H1 (cell line): ENCODE measurements around the gene PNRC2. TPM values are rescaled to one million over a fixed set of nuclear protein-coding genes. Genes with fewer than 3 reads are reported as not detected.

Experiments
- CTCF ChIA-PET: fragments of 300-600 bp; sonication (Branson Sonifier 250); formaldehyde crosslinking; loops from one replicate; lab custom pipeline; 2021; ENCODE audit not compliant: partially characterized antibody; lab: Charles Lee
- POLR2A ChIA-PET: fragments of 300-600 bp; sonication (Branson Sonifier 250); formaldehyde crosslinking; loops from one replicate; lab custom pipeline; 2021; ENCODE audit warnings: inconsistent platforms; ENCODE audit not compliant: partially characterized antibody; lab: Charles Lee
- DNase-seq, 2 experiments: peaks; one replicate each; pipeline versions ENCODE4 v3.0.0 to v3.0.0-alpha.2; 2010 to 2022; ENCODE audit warnings: low spot score in 2 of 2, low read depth in 1 of 2, mixed read lengths in 1 of 2
- FAIRE-seq: peaks from 2 replicates; lab custom pipeline; 2011; peaks lifted over from hg19 to GRCh38; lab: Jason Lieb, UNC
- H2AFZ ChIP-seq: 2 replicates; pipeline ENCODE4 v1.8.1; 2012; ENCODE audit warnings: low read length, inconsistent platforms
- H2AK5ac ChIP-seq: 2 replicates; pipeline ENCODE4 v1.6.1; 2013; ENCODE audit warnings: low read depth, low read length
- H2BK120ac ChIP-seq: replicated peaks from 2 replicates; pipeline ENCODE3; 2013; ENCODE audit warnings: low read depth, low read length, inconsistent platforms
- H2BK12ac ChIP-seq: 2 replicates; pipeline ENCODE4 v1.6.1; 2013; ENCODE audit warnings: low read depth, low read length
- H2BK15ac ChIP-seq: 2 replicates; pipeline ENCODE4 v1.6.1; 2013; ENCODE audit warnings: low read length
- H2BK20ac ChIP-seq: 2 replicates; pipeline ENCODE4 v1.6.1; 2013; ENCODE audit warnings: low read length
- H2BK5ac ChIP-seq: 2 replicates; pipeline ENCODE4 v1.6.1; 2013; ENCODE audit warnings: low read depth, low read length
- H3K14ac ChIP-seq: 2 replicates; pipeline ENCODE4 v1.6.1; 2013; ENCODE audit warnings: inconsistent platforms; ENCODE audit not compliant: insufficient read length
- H3K18ac ChIP-seq: 2 replicates; pipeline ENCODE4 v1.6.1; 2013; ENCODE audit warnings: low read length; ENCODE audit errors: extremely low read depth
- H3K23ac ChIP-seq: 2 replicates; pipeline ENCODE4 v1.6.1; 2013; ENCODE audit warnings: inconsistent platforms; ENCODE audit not compliant: insufficient read length
- H3K23me2 ChIP-seq: 2 replicates; pipeline ENCODE4 v1.6.1; 2013; ENCODE audit warnings: low read depth, low read length
- H3K27ac ChIP-seq: 2 replicates; pipeline ENCODE4 v1.6.1; 2011; ENCODE audit warnings: low read depth, low read length, inconsistent platforms
- H3K27me3 ChIP-seq, 4 experiments: replicated peaks in 1 of 4; 1 replicate in 1 of 4; 2 replicates in 3 of 4; pipeline versions ENCODE4 v1.6.1 to v1.8.1; 2011 to 2013; ENCODE audit warnings: low read length in 3 of 4, mild to moderate bottlenecking in 3 of 4, inconsistent platforms in 2 of 4, mixed read lengths in 2 of 4, moderate library complexity in 1 of 4; ENCODE audit not compliant: control insufficient read depth in 3 of 4, insufficient read depth in 3 of 4; ENCODE audit errors: extremely low read depth in 1 of 4
- H3K36me3 ChIP-seq, 4 experiments: 2 replicates each; pipeline versions ENCODE4 v1.6.1 to v1.8.1; 2011 to 2013; ENCODE audit warnings: mild to moderate bottlenecking in 4 of 4, low read length in 3 of 4, moderate library complexity in 2 of 4, control low read depth in 1 of 4, inconsistent platforms in 1 of 4; ENCODE audit not compliant: insufficient read depth in 4 of 4, control insufficient read depth in 2 of 4
- H3K4ac ChIP-seq: replicated peaks from 2 replicates; pipeline ENCODE3; 2013; ENCODE audit warnings: low read length, low read depth, mixed read lengths, inconsistent platforms; ENCODE audit not compliant: insufficient read length
- H3K4me1 ChIP-seq, 4 experiments: replicated peaks in 1 of 4; 1 replicate in 1 of 4; 2 replicates in 3 of 4; pipeline versions ENCODE4 v1.6.1 to v1.8.1; 2011 to 2013; ENCODE audit warnings: low read length in 3 of 4, inconsistent platforms in 2 of 4, mixed read lengths in 1 of 4; ENCODE audit not compliant: insufficient read depth in 4 of 4, control insufficient read depth in 3 of 4
- H3K4me2 ChIP-seq, 2 experiments: 2 replicates each; pipeline versions ENCODE4 v1.6.1 to v1.8.1; 2011 to 2013; ENCODE audit warnings: low read depth in 2 of 2, low read length in 2 of 2, control low read depth in 1 of 2, inconsistent platforms in 1 of 2, mild to moderate bottlenecking in 1 of 2; ENCODE audit not compliant: insufficient read depth in 1 of 2
- H3K4me3 ChIP-seq, 4 experiments: fragments of 200-600, 300-600 bp in 1 of 4; sonication (generic), shearing (Covaris generic), sonication (Bioruptor Twin) in 1 of 4; 2 replicates each; pipeline versions ENCODE4 v1.5.1 to v1.8.1; 2011 to 2016; ENCODE audit warnings: low read length in 4 of 4, low read depth in 3 of 4, control low read depth in 2 of 4, inconsistent platforms in 2 of 4, mild to moderate bottlenecking in 2 of 4, mixed read lengths in 1 of 4, moderate library complexity in 1 of 4; ENCODE audit not compliant: insufficient read depth in 2 of 4; ENCODE audit errors: extremely low read depth in 1 of 4
- H3K56ac ChIP-seq: replicated peaks from 2 replicates; pipeline ENCODE3; 2013; ENCODE audit warnings: low read depth, mild to moderate bottlenecking, mixed read lengths, low read length, inconsistent platforms; ENCODE audit not compliant: insufficient read length
- H3K79me1 ChIP-seq: 2 replicates; pipeline ENCODE4 v1.6.1; 2013; ENCODE audit warnings: low read depth, low read length, control low read depth
- H3K79me2 ChIP-seq, 2 experiments: 2 replicates each; pipeline versions ENCODE4 v1.6.1 to v1.8.1; 2012 to 2013; ENCODE audit warnings: low read length in 2 of 2, mild to moderate bottlenecking in 2 of 2, inconsistent platforms in 1 of 2; ENCODE audit not compliant: insufficient read depth in 2 of 2, control insufficient read depth in 1 of 2
- H3K9ac ChIP-seq, 4 experiments: replicated peaks in 1 of 4; 1 replicate in 1 of 4; 2 replicates in 3 of 4; pipeline versions ENCODE4 v1.6.1 to v1.8.1; 2011 to 2013; ENCODE audit warnings: low read depth in 3 of 4, low read length in 3 of 4, control low read depth in 2 of 4, mild to moderate bottlenecking in 2 of 4, moderate library complexity in 2 of 4, inconsistent platforms in 1 of 4; ENCODE audit errors: extremely low read depth in 1 of 4
- H3K9me3 ChIP-seq, 2 experiments: 2 replicates each; pipeline versions ENCODE4 v1.6.1 to v1.8.1; 2012 to 2013; ENCODE audit warnings: mild to moderate bottlenecking in 2 of 2, moderate library complexity in 2 of 2, control low read depth in 1 of 2, inconsistent platforms in 1 of 2, low read depth in 1 of 2, low read length in 1 of 2, mixed read lengths in 1 of 2; ENCODE audit not compliant: insufficient read depth in 2 of 2
- H4K20me1 ChIP-seq, 2 experiments: replicated peaks in 1 of 2; 2 replicates each; pipeline versions ENCODE3 to v1.8.1; 2011 to 2013; ENCODE audit warnings: inconsistent platforms in 2 of 2, low read length in 2 of 2, mild to moderate bottlenecking in 1 of 2; ENCODE audit not compliant: insufficient read depth in 2 of 2, control insufficient read depth in 1 of 2
- H4K5ac ChIP-seq: 2 replicates; pipeline ENCODE4 v1.6.1; 2013; ENCODE audit warnings: low read length, low read depth, mixed read lengths, inconsistent platforms; ENCODE audit not compliant: insufficient read length
- H4K8ac ChIP-seq: 2 replicates; pipeline ENCODE4 v1.8.0; 2013; ENCODE audit warnings: mild to moderate bottlenecking, moderate library complexity, low read length, inconsistent platforms; ENCODE audit not compliant: insufficient read depth; ENCODE audit errors: extremely low read depth
- H4K91ac ChIP-seq: replicated peaks from 2 replicates; pipeline ENCODE3; 2013; ENCODE audit warnings: low read length, mixed read lengths, inconsistent platforms; ENCODE audit not compliant: insufficient read length
- ASH2L ChIP-seq: fragments of 200-600, 300-600 bp; sonication (generic); IDR thresholded peaks from one replicate; pipeline ENCODE4 v1.7.1; 2017; ENCODE audit warnings: low read length
- EZH2 ChIP-seq: fragments of 200-600 bp; sonication (generic); IDR thresholded peaks from 2 replicates; pipeline ENCODE4 v1.7.1; 2012; ENCODE audit warnings: low read depth, mild to moderate bottlenecking, moderate library complexity, low read length, inconsistent platforms; ENCODE audit not compliant: severe bottlenecking
- GABPA ChIP-seq: IDR thresholded peaks from 2 replicates; pipeline ENCODE4 v1.6.1; 2011; ENCODE audit warnings: mild to moderate bottlenecking, low read length, moderate library complexity, borderline replicate concordance; ENCODE audit not compliant: insufficient read depth
- GTF2F1 ChIP-seq: IDR thresholded peaks from 2 replicates; pipeline ENCODE4 v1.6.1; 2012; ENCODE audit warnings: low read depth, low read length, improper control_type of control experiment, borderline replicate concordance
- MAFK ChIP-seq: IDR thresholded peaks from 2 replicates; pipeline ENCODE4 v1.6.1; 2012; ENCODE audit warnings: low read depth, mild to moderate bottlenecking, improper control_type of control experiment, low read length
- POLR2A ChIP-seq, 2 experiments: IDR thresholded peaks; 1 replicate in 1 of 2; 2 replicates in 1 of 2; pipeline ENCODE4 v1.6.1; 2011; ENCODE audit warnings: low read depth in 2 of 2, low read length in 2 of 2, mild to moderate bottlenecking in 2 of 2; ENCODE audit errors: control extremely low read depth in 1 of 2
- RNF2 ChIP-seq: fragments of 200-900, 300-1000 bp; sonication (generic); IDR thresholded peaks from 2 replicates; pipeline ENCODE4 v1.7.1; 2016; ENCODE audit warnings: borderline replicate concordance, low read depth, mild to moderate bottlenecking, antibody characterized with exemption, low read length; ENCODE audit not compliant: poor library complexity, severe bottlenecking; ENCODE audit errors: missing control alignments
- RXRA ChIP-seq: IDR thresholded peaks from 2 replicates; pipeline ENCODE4 v1.6.1; 2011; ENCODE audit warnings: low read depth, mild to moderate bottlenecking, low read length, moderate library complexity; ENCODE audit not compliant: insufficient read depth
- SAP30 ChIP-seq: fragments of 300-600 bp; sonication (generic); IDR thresholded peaks from 2 replicates; pipeline ENCODE4 v1.7.1; 2012; ENCODE audit warnings: low read length, moderate library complexity, mild to moderate bottlenecking, inconsistent platforms; ENCODE audit not compliant: insufficient read depth, insufficient replicate concordance
- SIX5 ChIP-seq: IDR thresholded peaks from 2 replicates; pipeline ENCODE4 v1.6.1; 2011; ENCODE audit warnings: mild to moderate bottlenecking, low read depth, low read length
- SP4 ChIP-seq: IDR thresholded peaks from 2 replicates; pipeline ENCODE4 v1.6.1; 2012; ENCODE audit warnings: low read length, inconsistent platforms
- TEAD4 ChIP-seq: IDR thresholded peaks from 2 replicates; pipeline ENCODE4 v1.6.1; 2012; ENCODE audit warnings: low read depth, low read length, inconsistent platforms, mixed read lengths
- WGBS, 2 experiments: shearing (Covaris generic) in 1 of 2; methylation state at CpG; one replicate each; pipeline versions ENCODE4 v1.1.6 to v1.1.7; 2013 to 2015; ENCODE audit warnings: low lambda C conversion rate in 2 of 2, mixed read lengths in 2 of 2, inconsistent platforms in 1 of 2, low coverage in 1 of 2, missing lambda C conversion rate in 1 of 2; ENCODE audit not compliant: insufficient replicate concordance in 2 of 2, insufficient coverage in 1 of 2, insufficient read length in 1 of 2; ENCODE audit errors: extremely low coverage in 1 of 2, missing lambda C conversion rate in 1 of 2; 5-methylcytosine and 5-hydroxymethylcytosine counted together
- polyA plus RNA-seq, 7 experiments: library from polyadenylated mRNA; depleted of rRNA in 3 of 7; stranded (reverse) in 5 of 7; unstranded in 2 of 7; fragments of >200 nt in 5 of 7; fragments of 200-250 nt in 2 of 7; gene quantifications; 1 replicate in 5 of 7; 2 replicates in 1 of 7; 4 replicates in 1 of 7; pipeline versions ENCODE4 v1.2.1 to v1.2.3, GENCODE V29; 2011 to 2013; ENCODE audit warnings: missing spikeins in 2 of 7, mixed read lengths in 2 of 7
- total RNA-seq: library from RNA; stranded (reverse); fragmentation: NEBNext Ultra II Directional; extraction: Animal tissue kit (Norgen Biotek cat#: 25700); gene quantifications from 2 replicates; pipeline ENCODE4 v1.2.1, GENCODE V29; 2021

Gene PNRC2
- total and polyA plus RNA-seq, 2 of the 8 experiments (the other 6 are each of a cell fraction or from before 2014, with no cell fraction given): 57.5 to 147 TPM

DNA sequence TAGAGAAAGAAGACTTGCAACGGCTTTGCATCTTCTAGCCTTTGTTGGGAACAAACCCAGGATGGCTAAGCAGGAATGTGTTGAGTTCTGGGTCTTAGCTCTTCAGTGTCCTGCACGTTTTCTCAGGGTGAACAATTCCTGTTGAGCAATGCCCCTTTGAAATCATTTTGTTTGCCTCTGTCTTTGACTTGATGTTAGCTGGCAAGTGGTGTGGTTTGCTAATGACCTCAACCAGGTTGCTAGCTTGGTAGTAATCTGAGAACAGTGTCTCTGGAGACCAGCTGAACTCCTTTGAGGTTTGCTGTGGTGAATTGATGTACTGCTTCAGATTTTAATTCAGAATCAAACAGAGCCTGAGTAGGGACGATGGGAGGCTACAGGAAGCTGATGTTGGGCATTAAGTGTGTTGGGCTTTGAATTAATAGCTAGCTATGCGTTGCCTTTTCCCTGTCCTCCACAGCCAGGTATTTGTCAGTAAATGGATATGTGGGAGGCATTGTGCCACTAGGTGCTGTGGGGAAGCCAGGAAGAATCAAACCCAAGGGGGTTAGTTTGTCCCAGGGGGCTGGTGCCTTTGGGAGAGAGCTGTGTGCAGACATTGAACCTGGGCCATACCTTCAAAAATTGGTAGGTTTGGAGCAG, 43.8 kb downstream of the PNRC2 start:
- H3K18ac ChIP-seq: peak overlapping the region; percentile 96
- H2BK20ac ChIP-seq: peak overlapping the region; percentile 98
- peak overlapping the region; percentile 51; the same call in 1 of the 2 replicates for H3K27ac ChIP-seq
- peak in 1 of 2 experiments; percentile 21 for DNase-seq
- H3K4me1 ChIP-seq: peaks cover 5 to 13% (median 12%) of the 10 kb centered on the region in 4 experiments
- H3K4ac ChIP-seq: no peak overlapping the region
- peak overlapping the region; percentile 67 for H4K91ac ChIP-seq
- peak; percentile 52 for FAIRE-seq
- no peaks in the 10 kb centered on the region for H3K23me2 ChIP-seq
- H2BK5ac ChIP-seq: peak overlapping the region; percentile 84; the same call in 1 of the 2 replicates
- peak overlapping the region in 1 of 4 experiments; percentile 37; a peak in 3 of 8 replicates for H3K4me3 ChIP-seq
- H3K56ac ChIP-seq: no peak overlapping the region
- 0 out of 2 replicates have a peak overlapping the region, but pooled peaks have one; percentile 14 for H2BK15ac ChIP-seq
- H4K5ac ChIP-seq: no peak overlapping the region
- no peaks in the 10 kb centered on the region for H3K36me3 ChIP-seq
- ChIA-PET POLR2A (interaction anchor here (0.7 to 1.6 kb wide), 6 partner anchors 15 to 148 kb away, joined by 3 to 8 read pairs (median 4); partner anchors contain the start of genes PNRC2 and SRSF10), CTCF (interaction anchor here (0.8 to 2.9 kb wide), 8 partner anchors 16 to 150 kb away, joined by 3 to 14 read pairs (median 4); partner anchors contain the start of gene SRSF10)
- peak overlapping the region; percentile 93; the same call in 1 of the 2 replicates for H2BK12ac ChIP-seq
- no peak overlapping the region for H2AK5ac ChIP-seq
- no peak overlapping the region for H4K8ac ChIP-seq
- no peak overlapping the region for H2BK120ac ChIP-seq
- no peaks in the 10 kb centered on the region for H3K27me3 ChIP-seq
- H3K4me2 ChIP-seq: peak overlapping the region; percentile 14 to 34
- no peaks in the 10 kb centered on the region for H3K79me2 ChIP-seq
- no peak overlapping the region for H3K23ac ChIP-seq
- peak overlapping the region; percentile 12; the same call in 1 of the 2 replicates for H2AFZ ChIP-seq
- H4K20me1 ChIP-seq: no peaks in the 10 kb centered on the region
- no peak overlapping the region for H3K14ac ChIP-seq
- whole genome bisulfite sequencing, 2 experiments: 26% methylated on average over 4 of the region's 4 CpGs; no CpG with 5 or more reads in 1 of the 2 experiments
- no peak overlapping the region for H3K9ac ChIP-seq
- H3K9me3 ChIP-seq: no peaks in the 10 kb centered on the region
- no peaks in the 10 kb centered on the region for H3K79me1 ChIP-seq
- TF ChIP-seq EZH2: no peak
- TF ChIP-seq RXRA: no peak
- no peak for TF ChIP-seq GTF2F1
- TF ChIP-seq MAFK: no peak
- no peak for TF ChIP-seq POLR2A (IDR thresholded peaks at IDR 0.05; ENCODE audit: control extremely low read depth in 1 of 2, low read depth in 2 of 2, low read length in 2 of 2)
- TF ChIP-seq TEAD4: peak; percentile 31; the same call in 1 of the 2 replicates
- no peak for TF ChIP-seq SAP30
- no peak for TF ChIP-seq GABPA
- TF ChIP-seq SP4: 0 out of 2 replicates have a peak, but pooled peaks have one; percentile 35
- no peak for TF ChIP-seq RNF2
- peak; percentile 20 for TF ChIP-seq ASH2L
- TF ChIP-seq SIX5: no peak
